ENCODE results near the gene AATF. TPM values are rescaled to one million over a fixed set of nuclear protein-coding genes. Genes with fewer than 3 reads are reported as not detected.

The AATF gene
- total and polyA plus RNA-seq, 10 donors: 28.7 to 59.0 (median 35.2) TPM

DNA sequence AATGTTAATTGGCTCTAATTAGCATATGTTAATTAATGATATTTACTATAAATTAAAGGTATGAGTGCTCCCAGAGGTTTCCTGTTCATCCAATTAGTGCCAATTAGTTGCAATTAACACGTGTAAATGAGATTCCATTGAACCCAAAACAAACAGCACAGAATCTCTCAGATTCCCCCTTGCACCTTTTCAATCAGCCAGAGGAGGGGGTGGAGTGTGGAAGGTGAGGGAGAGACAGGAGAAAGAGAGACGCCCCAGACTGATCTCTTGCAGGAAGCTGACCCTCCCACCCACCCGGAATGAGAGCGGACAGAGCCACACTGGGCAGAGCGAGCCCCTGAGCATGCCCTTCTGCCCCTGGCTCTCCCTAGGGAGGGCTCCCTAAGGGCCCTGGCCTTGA is 35.6 kb upstream of the AATF start:
- no peak for DNase-seq
- Histone ChIP-seq H3K4me1 (no peaks in the 10 kb centered on the region), H3K27me3 (replicated peaks in 1 of 7) (peaks cover 0 to 55% (median 3%) of the 10 kb centered on the region in 7 donors), H3K36me3 (no peaks in the 10 kb centered on the region), H3K27ac (no peak overlapping the region), H3K9me3 (no peaks in the 10 kb centered on the region), H3K4me3 (no peak overlapping the region)
- TF ChIP-seq CTCF (IDR thresholded peaks at IDR 0.05 in 8 of 11, conservative IDR thresholded peaks at IDR 0.05 in 3 of 11) (no peak), POLR2A (IDR thresholded peaks at IDR 0.05) (no peak), POLR2AphosphoS5 (IDR thresholded peaks at IDR 0.05) (no peak)
- 35 to 49% (median 44%) methylated on average over 5 of the region's 5 CpGs for WGBS, 5 donors
- intact Hi-C loops (cut with DNase I; ENCODE audit: low total_unique reads): no loop called here

DNA sequence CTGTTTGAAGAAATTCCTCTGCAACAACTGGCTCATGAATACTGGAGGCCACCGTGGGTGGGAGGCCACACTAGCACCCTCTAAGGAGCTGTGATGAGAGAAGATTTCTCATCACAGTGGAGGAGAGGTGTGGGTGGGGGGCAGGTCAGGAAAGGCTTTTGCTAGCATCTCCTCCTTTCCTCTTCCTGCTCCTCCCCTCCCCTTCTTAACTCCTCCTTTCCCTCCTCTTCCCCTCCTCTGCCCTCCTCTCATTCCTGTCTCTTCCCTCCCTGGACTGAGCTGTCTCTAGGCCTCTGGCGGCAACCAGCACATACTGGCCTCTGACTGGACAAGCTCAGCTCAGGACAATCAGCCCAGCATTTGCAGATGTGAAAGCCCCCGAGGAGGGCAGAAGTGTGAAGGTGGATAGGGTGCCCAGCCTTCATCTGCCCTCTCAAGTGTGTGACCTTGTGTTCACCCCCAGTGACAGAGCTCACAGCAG is 30.5 kb upstream of the AATF start:
- intact Hi-C loops (cut with DNase I; ENCODE audit: low total_unique reads): no loop called here
- 35 to 47% (median 40%) methylated on average over 3 of the region's 3 CpGs for WGBS, 5 donors
- no peak overlapping the region for H3K4me3 ChIP-seq
- H3K4me1 ChIP-seq: no peaks in the 10 kb centered on the region
- H3K36me3 ChIP-seq: no peaks in the 10 kb centered on the region
- DNase-seq: no peak
- peaks cover 0 to 66% (median 17%) of the 10 kb centered on the region in 7 donors for H3K27me3 ChIP-seq (replicated peaks in 1 of 7)
- no peak for TF ChIP-seq POLR2AphosphoS5 (IDR thresholded peaks at IDR 0.05)
- no peak for TF ChIP-seq POLR2A (IDR thresholded peaks at IDR 0.05)
- no peak for TF ChIP-seq CTCF (IDR thresholded peaks at IDR 0.05 in 8 of 11, conservative IDR thresholded peaks at IDR 0.05 in 3 of 11)
- no peak overlapping the region for H3K27ac ChIP-seq
- H3K9me3 ChIP-seq: no peaks in the 10 kb centered on the region

DNA sequence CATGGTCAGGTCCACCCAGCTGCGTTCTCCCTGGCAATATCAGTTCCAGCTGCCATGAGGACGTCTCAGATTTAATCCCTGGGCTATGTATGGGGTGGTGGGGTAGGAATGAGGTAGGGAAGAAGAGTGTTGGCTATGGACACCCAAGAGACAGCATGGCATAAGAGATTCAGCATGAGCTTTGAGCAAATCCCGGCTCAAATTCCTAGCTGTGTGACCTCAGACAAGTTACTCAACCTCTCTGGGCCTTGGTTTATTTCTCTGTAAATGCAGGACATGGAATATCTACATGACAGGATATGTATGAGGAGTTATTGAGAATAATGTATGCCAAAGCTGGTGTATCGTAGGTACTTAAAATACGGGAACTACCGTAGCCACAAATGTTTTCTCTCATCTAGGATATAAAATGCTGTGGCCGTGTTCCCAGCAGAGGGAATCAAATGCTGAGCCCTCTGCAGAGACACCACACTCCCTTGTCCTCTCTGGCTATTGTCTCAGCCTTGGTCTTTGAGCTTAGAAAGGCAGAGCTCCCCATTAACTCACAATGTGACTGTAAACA is 29.3 kb upstream of the AATF start:
- intact Hi-C loops (cut with DNase I; ENCODE audit: low total_unique reads): no loop called here
- 74 to 79% (median 76%) methylated on average over 7 of the region's 7 CpGs for WGBS, 5 donors
- H3K27ac ChIP-seq: no peak overlapping the region
- TF ChIP-seq POLR2A (IDR thresholded peaks at IDR 0.05) (no peak), POLR2AphosphoS5 (IDR thresholded peaks at IDR 0.05) (no peak), CTCF (IDR thresholded peaks at IDR 0.05 in 8 of 11, conservative IDR thresholded peaks at IDR 0.05 in 3 of 11) (no peak)
- no peaks in the 10 kb centered on the region for H3K9me3 ChIP-seq
- H3K4me1 ChIP-seq: no peaks in the 10 kb centered on the region
- no peak overlapping the region for H3K4me3 ChIP-seq
- peaks cover 0 to 60% (median 17%) of the 10 kb centered on the region in 7 donors for H3K27me3 ChIP-seq (replicated peaks in 1 of 7)
- no peaks in the 10 kb centered on the region for H3K36me3 ChIP-seq
- no peak for DNase-seq

- intact Hi-C loops (cut with DNase I; ENCODE audit: low total_unique reads): no loop called here
- WGBS, 5 donors: 25 to 36% (median 32%) methylated on average over 18 of the region's 18 CpGs
- peaks cover 0 to 68% (median 17%) of the 10 kb centered on the region in 7 donors for H3K27me3 ChIP-seq (replicated peaks in 1 of 7)
Measured at GRCh38 chr17:36920032-36921005, 28.4 kb upstream of the AATF start.

More at GRCh38 chr17:36920032-36921005, 28.4 kb upstream of the AATF start:
- TF ChIP-seq POLR2AphosphoS5 (IDR thresholded peaks at IDR 0.05) (no peak), CTCF (IDR thresholded peaks at IDR 0.05 in 8 of 11, conservative IDR thresholded peaks at IDR 0.05 in 3 of 11) (no peak), POLR2A (IDR thresholded peaks at IDR 0.05) (no peak)
- no peak for DNase-seq
- Histone ChIP-seq H3K27ac (no peak overlapping the region), H3K36me3 (no peaks in the 10 kb centered on the region), H3K4me1 (no peaks in the 10 kb centered on the region), H3K4me3 (no peak overlapping the region), H3K9me3 (no peaks in the 10 kb centered on the region)
